Muscle layer of colon (tissue), 2 donors: Measurements from ENCODE around the gene GAS7.
"Not testable (repeated sequence)": the region's sequence is repeated elsewhere in the genome, so short reads cannot be mapped to it uniquely, and the experiment has no call there.

Experiments
- H3K27ac ChIP-seq: one replicate; pipeline ENCODE4 v1.7.0; 2013; ENCODE audit warnings: low read depth, mild to moderate bottlenecking, low read length, moderate library complexity
- H3K27me3 ChIP-seq, 2 donors: one replicate each; pipeline ENCODE4 v1.7.0; 2013; ENCODE audit warnings: low read length in 2 of 2, mild to moderate bottlenecking in 2 of 2; ENCODE audit not compliant: insufficient read depth in 2 of 2, control insufficient read depth in 1 of 2
- H3K36me3 ChIP-seq: one replicate; pipeline ENCODE4 v1.7.0; 2013; ENCODE audit warnings: mild to moderate bottlenecking, low read length; ENCODE audit not compliant: insufficient read depth
- H3K4me1 ChIP-seq: one replicate; pipeline ENCODE4 v1.7.0; 2013; ENCODE audit warnings: mild to moderate bottlenecking, low read length; ENCODE audit not compliant: insufficient read depth
- H3K4me3 ChIP-seq, 2 donors: one replicate each; pipeline ENCODE4 v1.7.0; 2013; ENCODE audit warnings: low read length in 2 of 2, low read depth in 1 of 2, mild to moderate bottlenecking in 1 of 2, moderate library complexity in 1 of 2
- H3K9ac ChIP-seq: one replicate; pipeline ENCODE4 v1.7.0; 2013; ENCODE audit warnings: low read length
- H3K9me3 ChIP-seq: one replicate; pipeline ENCODE4 v1.7.0; 2013; ENCODE audit warnings: mild to moderate bottlenecking, low read length
- donor health status: abdominal sarcoma.
- donor health status: Adenocarcinoma of cecum.

Gene GAS7

DNA sequence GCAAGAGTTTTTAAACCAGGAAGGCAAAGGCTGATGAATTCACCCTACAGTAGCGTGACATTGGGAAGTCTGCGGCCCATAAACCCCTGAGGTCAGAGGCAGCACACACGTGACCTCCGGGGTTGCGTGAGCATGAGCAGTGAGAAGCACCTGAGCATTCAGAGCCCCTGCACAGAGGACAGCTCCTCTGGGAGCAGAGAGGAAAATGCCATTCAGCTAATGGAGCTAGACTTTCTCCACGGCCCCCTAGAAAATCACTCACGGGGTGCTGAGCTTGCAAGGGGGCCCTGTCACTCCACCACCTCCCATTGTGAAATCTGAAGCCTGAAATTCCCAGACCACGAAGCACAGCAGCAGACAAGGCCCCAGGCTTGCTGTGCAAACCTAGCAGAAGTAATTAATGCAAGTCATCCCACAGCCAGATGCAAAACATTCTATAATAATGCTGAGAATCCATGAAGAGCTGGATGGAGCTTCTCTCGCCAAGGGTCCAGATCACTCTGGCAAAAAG, 178.4 kb downstream of the GAS7 start:
- no peaks in the 10 kb centered on the region for H3K9me3 ChIP-seq
- no peaks in the 10 kb centered on the region for H3K36me3 ChIP-seq
- peaks cover 25% of the 10 kb centered on the region for H3K4me1 ChIP-seq
- H3K9ac ChIP-seq: no peak overlapping the region
- H3K4me3 ChIP-seq: no peak overlapping the region
- no peaks in the 10 kb centered on the region for H3K27me3 ChIP-seq
- no peak overlapping the region for H3K27ac ChIP-seq

GRCh38 chr17:10018461-10018891, 179.9 kb downstream of the GAS7 start:
- H3K4me3 ChIP-seq: no peak overlapping the region
- no peaks in the 10 kb centered on the region for H3K36me3 ChIP-seq
- no peaks in the 10 kb centered on the region for H3K27me3 ChIP-seq
- H3K9ac ChIP-seq: no peak overlapping the region
- H3K27ac ChIP-seq: no peak overlapping the region
- peaks cover 25% of the 10 kb centered on the region for H3K4me1 ChIP-seq
- no peaks in the 10 kb centered on the region for H3K9me3 ChIP-seq

GRCh38 chr17:10016958-10017570, 181.3 kb downstream of the GAS7 start:
- H3K9me3 ChIP-seq, H3K27me3 ChIP-seq, H3K4me3 ChIP-seq, H3K27ac ChIP-seq, H3K36me3 ChIP-seq, H3K9ac ChIP-seq: not testable (repeated sequence)
- H3K4me1 ChIP-seq: peaks cover 26% of the 10 kb centered on the region

DNA sequence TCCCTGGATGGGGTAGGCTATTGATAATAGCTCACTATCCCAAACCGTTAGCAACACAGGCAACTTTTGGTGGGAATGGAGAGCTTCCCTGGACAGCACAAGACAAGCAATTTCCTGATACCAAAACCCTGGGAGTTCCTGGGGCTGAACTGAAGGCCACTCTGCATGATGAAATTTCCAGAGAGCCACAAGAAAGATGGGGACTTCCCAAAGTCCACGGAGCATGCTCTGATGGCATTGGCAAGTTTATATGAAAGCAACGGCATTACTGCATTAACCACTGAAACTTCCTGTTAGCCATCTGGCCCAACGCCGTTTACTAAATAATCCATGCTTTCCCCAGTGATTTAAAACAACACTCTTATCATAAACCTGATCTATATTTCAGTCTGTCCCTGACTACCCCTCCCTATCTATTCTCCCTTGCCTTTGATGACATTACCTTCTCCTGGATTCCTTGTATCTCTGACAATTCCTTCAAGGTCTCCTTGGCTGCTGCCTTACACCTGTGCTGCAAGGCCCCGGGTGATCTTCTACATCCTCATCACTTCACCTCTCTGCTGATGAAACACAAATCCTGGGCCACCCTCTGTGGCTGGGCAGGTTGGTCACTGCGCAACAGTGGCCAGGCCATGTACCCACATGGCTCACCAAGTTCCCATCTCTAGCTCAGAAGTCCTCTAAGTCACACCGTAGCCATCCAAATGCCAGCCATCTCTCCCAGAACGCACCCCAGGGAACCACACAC, 184.9 kb downstream of the GAS7 start:
- H3K4me1 ChIP-seq: peaks cover 4% of the 10 kb centered on the region
- no peaks in the 10 kb centered on the region for H3K9me3 ChIP-seq
- H3K4me3 ChIP-seq: no peak overlapping the region
- no peaks in the 10 kb centered on the region for H3K36me3 ChIP-seq
- no peak overlapping the region for H3K9ac ChIP-seq
- no peak overlapping the region for H3K27ac ChIP-seq
- H3K27me3 ChIP-seq: no peaks in the 10 kb centered on the region

DNA sequence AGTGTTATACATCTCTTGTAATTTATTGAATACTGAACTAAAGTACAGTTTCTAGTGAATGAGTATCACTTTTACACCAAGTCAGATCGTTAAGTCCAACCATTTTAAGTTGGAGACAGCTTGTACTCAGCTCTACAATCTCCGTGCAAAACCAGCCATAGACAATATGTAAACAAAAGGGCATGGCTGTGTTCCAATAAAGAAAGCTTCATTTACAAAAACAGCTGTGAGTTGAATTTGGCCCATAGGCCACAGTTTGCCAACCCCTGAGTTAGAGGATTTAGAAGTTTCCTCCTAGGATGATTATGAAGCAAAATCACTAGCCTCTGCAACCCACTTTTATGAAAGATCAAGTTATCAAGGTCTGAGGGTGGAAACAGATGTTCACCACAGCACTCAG, 187.7 kb downstream of the GAS7 start:
- H3K9ac ChIP-seq: no peak overlapping the region

DNA sequence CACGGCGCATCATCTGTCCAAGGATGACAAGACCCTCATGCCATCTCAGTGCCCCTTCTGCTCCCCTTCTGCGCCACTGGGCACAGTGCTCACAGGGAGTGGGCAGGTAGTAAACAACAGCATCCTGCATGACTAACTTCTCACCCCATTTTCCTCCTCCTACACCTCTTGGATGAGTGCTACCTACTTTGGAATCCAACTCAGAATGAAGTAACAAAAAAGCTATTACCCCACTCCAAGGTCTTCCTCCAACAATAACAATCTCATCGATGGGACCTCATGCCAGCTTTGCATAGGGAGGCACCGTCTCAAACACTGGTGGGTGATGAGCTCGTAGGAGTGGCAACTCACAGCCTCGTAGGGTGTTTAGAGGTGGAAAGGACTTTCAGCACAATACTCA, 194.7 kb downstream of the GAS7 start:
- Histone ChIP-seq H3K4me3 (no peak overlapping the region), H3K9ac (no peak overlapping the region), H3K4me1 (no peaks in the 10 kb centered on the region), H3K9me3 (no peaks in the 10 kb centered on the region), H3K36me3 (no peaks in the 10 kb centered on the region), H3K27ac (no peak overlapping the region), H3K27me3 (no peaks in the 10 kb centered on the region)

More for the DNA sequence above, 187.7 kb downstream of the GAS7 start:
- no peak overlapping the region for H3K4me3 ChIP-seq
- no peak overlapping the region for H3K27ac ChIP-seq
- peaks cover 3% of the 10 kb centered on the region for H3K4me1 ChIP-seq
- H3K27me3 ChIP-seq: no peaks in the 10 kb centered on the region
- H3K9me3 ChIP-seq: no peaks in the 10 kb centered on the region
- H3K36me3 ChIP-seq: no peaks in the 10 kb centered on the region

GRCh38 chr17:10002567-10003360, 195.6 kb downstream of the GAS7 start:
- not testable (repeated sequence) for H3K4me3 ChIP-seq, H3K4me1 ChIP-seq, H3K9ac ChIP-seq, H3K36me3 ChIP-seq, H3K9me3 ChIP-seq, H3K27me3 ChIP-seq, H3K27ac ChIP-seq

- H3K4me3 ChIP-seq: no peak overlapping the region
- H3K27me3 ChIP-seq: no peaks in the 10 kb centered on the region
- no peak overlapping the region for H3K27ac ChIP-seq
- H3K9ac ChIP-seq: no peak overlapping the region
- no peaks in the 10 kb centered on the region for H3K9me3 ChIP-seq
- H3K4me1 ChIP-seq: no peaks in the 10 kb centered on the region
- no peaks in the 10 kb centered on the region for H3K36me3 ChIP-seq
Observed at GRCh38 chr17:10001306-10001873, 197.0 kb downstream of the GAS7 start.

- no peak overlapping the region for H3K4me3 ChIP-seq
- no peaks in the 10 kb centered on the region for H3K4me1 ChIP-seq
- H3K9ac ChIP-seq: no peak overlapping the region
- H3K27ac ChIP-seq: no peak overlapping the region
- no peaks in the 10 kb centered on the region for H3K27me3 ChIP-seq
- no peaks in the 10 kb centered on the region for H3K36me3 ChIP-seq
- no peaks in the 10 kb centered on the region for H3K9me3 ChIP-seq
Observed at GRCh38 chr17:9999919-10000695, 198.3 kb downstream of the GAS7 start.

- no peaks in the 10 kb centered on the region for H3K4me1 ChIP-seq
- H3K9ac ChIP-seq: no peak overlapping the region
- H3K27ac ChIP-seq: no peak overlapping the region
- H3K36me3 ChIP-seq: no peaks in the 10 kb centered on the region
- no peak overlapping the region for H3K4me3 ChIP-seq
- no peaks in the 10 kb centered on the region for H3K9me3 ChIP-seq
- H3K27me3 ChIP-seq: no peaks in the 10 kb centered on the region
Observed at GRCh38 chr17:9998060-9998459, 200.3 kb downstream of the GAS7 start.

DNA sequence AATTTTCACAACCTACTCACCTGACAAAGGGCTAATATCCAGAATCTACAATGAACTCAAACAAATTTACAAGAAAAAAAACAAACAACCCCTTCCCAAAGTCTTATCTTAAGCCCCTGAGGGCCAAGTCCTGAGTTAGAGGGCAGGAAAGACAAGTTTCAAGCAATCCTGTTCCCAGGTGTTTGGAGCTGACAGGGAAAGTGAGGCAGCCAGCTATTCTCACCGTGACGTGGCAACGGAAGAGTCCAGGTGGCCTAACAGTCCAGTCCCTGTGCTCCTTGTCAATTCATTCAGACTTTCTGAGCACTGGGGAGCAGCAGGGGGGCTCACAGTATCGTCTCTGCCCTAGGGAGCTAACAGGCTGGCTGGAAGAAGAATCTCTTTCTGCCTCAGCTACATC, 203.6 kb downstream of the GAS7 start:
- Histone ChIP-seq H3K27me3 (no peaks in the 10 kb centered on the region), H3K4me3 (no peak overlapping the region), H3K27ac (no peak overlapping the region), H3K9ac (no peak overlapping the region), H3K4me1 (no peaks in the 10 kb centered on the region), H3K9me3 (no peaks in the 10 kb centered on the region), H3K36me3 (no peaks in the 10 kb centered on the region)
